Endothelial cell of umbilical vein (primary cell): ENCODE measurements around the gene OLFML2A. TPM values are rescaled to one million over a fixed set of nuclear protein-coding genes. Genes with fewer than 3 reads are reported as not detected.

Experiments used
- BruUV-seq: library from RNA; stranded (reverse); fragments of 400-500 nt; replicated peaks from 2 replicates; lab custom pipeline; 2021; lab: Mats Ljungman, UMichigan
- CTCF ChIA-PET: fragments of 300-600, 350-600 bp; sonication (Branson Sonifier 250); formaldehyde crosslinking; loops from one replicate; lab custom pipeline; 2021; ENCODE audit warnings: antibody characterized with exemption, inconsistent platforms; lab: Charles Lee
- POLR2A ChIA-PET: fragments of 300-600, 350-600 bp; sonication (Branson Sonifier 250); formaldehyde crosslinking; loops from one replicate; lab custom pipeline; 2021; ENCODE audit warnings: antibody characterized with exemption, inconsistent platforms; lab: Charles Lee
- DNase-seq: peaks from one replicate; pipeline ENCODE4 v3.0.0-alpha.2; 2011; ENCODE audit warnings: low read depth, low spot score
- FAIRE-seq: peaks from 2 replicates; lab custom pipeline; 2011; peaks lifted over from hg19 to GRCh38; lab: Jason Lieb, UNC
- H2AFZ ChIP-seq: 2 replicates; pipeline ENCODE4 v1.6.0; 2012; ENCODE audit warnings: low read depth, low read length, control low read depth, inconsistent platforms
- H3K27ac ChIP-seq: 2 replicates; pipeline ENCODE4 v1.5.1; 2011; ENCODE audit warnings: low read depth, mild to moderate bottlenecking, control low read depth, low read length, moderate library complexity; ENCODE audit not compliant: insufficient read depth
- H3K27me3 ChIP-seq, 2 experiments: 2 replicates each; pipeline versions ENCODE4 v1.6.0 to v1.6.1; 2011; ENCODE audit warnings: low read length in 2 of 2, mixed read lengths in 1 of 2; ENCODE audit not compliant: control insufficient read depth in 2 of 2, insufficient read depth in 2 of 2
- H3K36me3 ChIP-seq, 2 experiments: 2 replicates in 1 of 2; 3 replicates in 1 of 2; pipeline ENCODE4 v1.5.1; 2011; ENCODE audit warnings: low read length in 2 of 2, mild to moderate bottlenecking in 1 of 2, moderate library complexity in 1 of 2; ENCODE audit not compliant: control insufficient read depth in 2 of 2, insufficient read depth in 2 of 2; ENCODE audit errors: extremely low read depth in 1 of 2
- H3K4me1 ChIP-seq: 3 replicates; pipeline ENCODE4 v1.5.1; 2011; ENCODE audit warnings: mild to moderate bottlenecking, low read length; ENCODE audit not compliant: control insufficient read depth, insufficient read depth; ENCODE audit errors: extremely low read depth
- H3K4me2 ChIP-seq: 2 replicates; pipeline ENCODE4 v1.6.1; 2011; ENCODE audit warnings: low read length, control low read depth, mixed read lengths; ENCODE audit not compliant: insufficient read depth
- H3K4me3 ChIP-seq, 3 experiments: fragments of 200-600 bp in 1 of 3; sonication (generic), shearing (Covaris generic) in 1 of 3; replicated peaks in 1 of 3; 2 replicates each; pipeline ENCODE4 v1.5.1; 2011 to 2016; ENCODE audit warnings: control low read depth in 3 of 3, low read length in 3 of 3, mild to moderate bottlenecking in 2 of 3, inconsistent platforms in 1 of 3, low read depth in 1 of 3, moderate library complexity in 1 of 3; ENCODE audit not compliant: insufficient read depth in 1 of 3
- H3K79me2 ChIP-seq: 2 replicates; pipeline ENCODE4 v1.6.0; 2012; ENCODE audit warnings: low read length, inconsistent platforms; ENCODE audit not compliant: control insufficient read depth, insufficient read depth
- H3K9ac ChIP-seq: replicated peaks from 2 replicates; pipeline ENCODE3; 2011; ENCODE audit warnings: low read length, control low read depth; ENCODE audit not compliant: insufficient read depth; ENCODE audit errors: extremely low read depth
- H3K9me1 ChIP-seq: replicated peaks from 3 replicates; pipeline ENCODE4 v1.6.0; 2011; ENCODE audit warnings: mild to moderate bottlenecking, low read length; ENCODE audit not compliant: control insufficient read depth, insufficient read depth; ENCODE audit errors: extremely low read depth
- H3K9me3 ChIP-seq: replicated peaks from 2 replicates; pipeline ENCODE4 v1.5.1; 2012; ENCODE audit warnings: low read length, inconsistent platforms; ENCODE audit not compliant: control insufficient read depth, insufficient read depth
- H4K20me1 ChIP-seq: replicated peaks from 2 replicates; pipeline ENCODE3; 2011; ENCODE audit warnings: mild to moderate bottlenecking, low read length; ENCODE audit not compliant: control insufficient read depth, insufficient read depth; ENCODE audit errors: extremely low read depth
- EZH2 ChIP-seq: IDR thresholded peaks from 2 replicates; pipeline ENCODE4 v1.6.1; 2012; ENCODE audit warnings: borderline replicate concordance, low read depth, mild to moderate bottlenecking, moderate library complexity, low read length, inconsistent platforms; ENCODE audit not compliant: severe bottlenecking
- FOS ChIP-seq: IDR thresholded peaks from 2 replicates; pipeline ENCODE4 v1.6.1; 2011; ENCODE audit warnings: mild to moderate bottlenecking, low read length, moderate library complexity, borderline replicate concordance; ENCODE audit not compliant: insufficient read depth
- GATA2 ChIP-seq: IDR thresholded peaks from 2 replicates; pipeline ENCODE4 v1.7.0; 2011; ENCODE audit warnings: low read depth, mild to moderate bottlenecking, moderate library complexity, mixed read lengths, low read length; ENCODE audit not compliant: insufficient read length, insufficient read depth
- JUN ChIP-seq: IDR thresholded peaks from 2 replicates; pipeline ENCODE4 v1.6.1; 2011; ENCODE audit warnings: borderline replicate concordance, low read depth; ENCODE audit not compliant: insufficient read length, insufficient read depth
- MYC ChIP-seq: IDR thresholded peaks from one replicate; pipeline ENCODE4 v1.6.1; 2011; ENCODE audit warnings: mild to moderate bottlenecking, low read depth, low read length
- POLR2AphosphoS5 ChIP-seq: IDR thresholded peaks from 2 replicates; pipeline ENCODE4 v1.6.1; 2012; ENCODE audit warnings: low read depth, mild to moderate bottlenecking, control low read depth, low read length, moderate library complexity; ENCODE audit not compliant: insufficient read depth
- dilution Hi-C: fragments of 300-500 bp; cut with MboI; formaldehyde crosslinking; loops from one replicate; pipeline ENCODE4 v1.15.0; 2019; ENCODE audit warnings: low sequenced_read_pairs; ENCODE audit not compliant: extremely low pct_ligation_motif_present
- intact Hi-C: fragments of 100-400 bp; cut with micrococcal nuclease; formaldehyde crosslinking; loops from one replicate; pipeline ENCODE4 v1.10.0; 2022
- polyA plus RNA-seq, 4 experiments: library from polyadenylated mRNA; depleted of rRNA in 3 of 4; stranded (reverse) in 3 of 4; unstranded in 1 of 4; fragments of >200 nt; gene quantifications; 2 replicates each; pipeline versions ENCODE4 v1.2.1 to v1.2.3, GENCODE V29; 2011 to 2012; ENCODE audit warnings: missing spikeins in 1 of 4
- total RNA-seq: library from RNA; stranded (reverse); gene quantifications from 2 replicates; pipeline ENCODE4 v1.2.3, GENCODE V29; 2021
- TF ChIP-seq, protein P1 (sequence below): IDR thresholded peaks from 2 replicates; pipeline ENCODE4 v1.6.1; 2011; ENCODE audit not compliant: insufficient read depth, insufficient read length
- TF ChIP-seq, protein P2 (sequence below), 2 donors: IDR thresholded peaks; 1 replicate in 1 of 2; 2 replicates in 1 of 2; pipeline ENCODE4 v1.5.1; 2011; ENCODE audit warnings: low read length in 2 of 2, mild to moderate bottlenecking in 2 of 2, moderate library complexity in 2 of 2, control low read depth in 1 of 2, inconsistent platforms in 1 of 2, low read depth in 1 of 2; ENCODE audit not compliant: insufficient read depth in 1 of 2; ENCODE audit errors: extremely low read depth in 1 of 2

The OLFML2A gene
- total and polyA plus RNA-seq, 2 donors (not counting 3 experiments of a cell fraction or from before 2014, with no cell fraction given) = 0.92 to 1.1 TPM

DNA sequence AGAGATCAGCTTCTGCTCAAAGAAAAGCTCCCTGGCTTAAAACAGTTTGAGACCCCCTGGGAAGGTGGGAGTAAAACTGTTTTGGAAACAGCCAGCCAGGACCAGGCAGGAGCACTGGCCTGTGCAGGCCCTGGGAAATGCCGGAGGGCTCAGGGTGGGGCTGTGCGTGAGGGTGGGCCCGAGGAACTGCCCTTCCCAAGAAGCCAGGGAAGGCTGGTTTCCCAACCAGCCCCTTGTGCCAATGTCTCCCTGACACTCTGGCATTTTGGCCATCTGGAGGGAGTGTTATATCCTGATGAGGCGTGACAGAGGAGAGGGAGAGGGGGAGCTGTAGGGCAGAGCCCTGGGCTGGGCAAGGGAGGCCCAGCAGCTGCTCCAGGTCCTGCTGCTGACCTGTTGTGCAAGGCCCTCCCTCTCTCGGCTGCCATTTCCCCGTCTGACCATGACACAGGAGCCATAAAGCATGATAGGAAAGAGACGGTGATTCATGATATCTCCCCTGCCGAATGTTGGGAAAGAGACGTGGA, 16.1 kb downstream of the OLFML2A start:
- no peak overlapping the region for H3K4me2 ChIP-seq
- ChIA-PET POLR2A (no interaction called here), CTCF (interaction anchor here (0.6 to 5.2 kb wide), 5 partner anchors 14 to 59 kb away, joined by 3 to 40 read pairs (median 5); partner anchors contain the start of gene WDR38)
- H3K79me2 ChIP-seq = no peaks in the 10 kb centered on the region
- H3K27me3 ChIP-seq = peaks cover 0 to 3% of the 10 kb centered on the region in 2 experiments
- H2AFZ ChIP-seq = no peak overlapping the region
- no peak overlapping the region for H3K9ac ChIP-seq
- H3K9me1 ChIP-seq = no peaks in the 10 kb centered on the region
- H3K4me3 ChIP-seq = no peak overlapping the region
- no peak for FAIRE-seq
- intact Hi-C loops (no loop called here), dilution Hi-C loops (no loop called here)
- H3K36me3 ChIP-seq = no peaks in the 10 kb centered on the region
- no peaks in the 10 kb centered on the region for H3K9me3 ChIP-seq
- BruUV-seq = no TSS peak
- H4K20me1 ChIP-seq = no peaks in the 10 kb centered on the region
- no peak for TF ChIP-seq GATA2
- TF ChIP-seq, protein P1, sequence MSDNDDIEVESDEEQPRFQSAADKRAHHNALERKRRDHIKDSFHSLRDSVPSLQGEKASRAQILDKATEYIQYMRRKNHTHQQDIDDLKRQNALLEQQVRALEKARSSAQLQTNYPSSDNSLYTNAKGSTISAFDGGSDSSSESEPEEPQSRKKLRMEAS = no peak
- no peak for TF ChIP-seq POLR2AphosphoS5
- TF ChIP-seq, protein P2, sequence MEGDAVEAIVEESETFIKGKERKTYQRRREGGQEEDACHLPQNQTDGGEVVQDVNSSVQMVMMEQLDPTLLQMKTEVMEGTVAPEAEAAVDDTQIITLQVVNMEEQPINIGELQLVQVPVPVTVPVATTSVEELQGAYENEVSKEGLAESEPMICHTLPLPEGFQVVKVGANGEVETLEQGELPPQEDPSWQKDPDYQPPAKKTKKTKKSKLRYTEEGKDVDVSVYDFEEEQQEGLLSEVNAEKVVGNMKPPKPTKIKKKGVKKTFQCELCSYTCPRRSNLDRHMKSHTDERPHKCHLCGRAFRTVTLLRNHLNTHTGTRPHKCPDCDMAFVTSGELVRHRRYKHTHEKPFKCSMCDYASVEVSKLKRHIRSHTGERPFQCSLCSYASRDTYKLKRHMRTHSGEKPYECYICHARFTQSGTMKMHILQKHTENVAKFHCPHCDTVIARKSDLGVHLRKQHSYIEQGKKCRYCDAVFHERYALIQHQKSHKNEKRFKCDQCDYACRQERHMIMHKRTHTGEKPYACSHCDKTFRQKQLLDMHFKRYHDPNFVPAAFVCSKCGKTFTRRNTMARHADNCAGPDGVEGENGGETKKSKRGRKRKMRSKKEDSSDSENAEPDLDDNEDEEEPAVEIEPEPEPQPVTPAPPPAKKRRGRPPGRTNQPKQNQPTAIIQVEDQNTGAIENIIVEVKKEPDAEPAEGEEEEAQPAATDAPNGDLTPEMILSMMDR (IDR thresholded peaks at IDR 0.05; ENCODE audit: extremely low read depth in 1 of 2, insufficient read depth in 1 of 2, low read depth in 1 of 2, low read length in 2 of 2) = no peak
- no peak for TF ChIP-seq EZH2
- no peak for TF ChIP-seq MYC
- no peak for TF ChIP-seq JUN
- no peak for TF ChIP-seq FOS
- H3K4me1 ChIP-seq = peaks cover 11% of the 10 kb centered on the region
- H3K27ac ChIP-seq = no peak overlapping the region
- no peak for DNase-seq
